ENCODE measurements around the gene ABCA13.

ABCA13 gene, protein sequence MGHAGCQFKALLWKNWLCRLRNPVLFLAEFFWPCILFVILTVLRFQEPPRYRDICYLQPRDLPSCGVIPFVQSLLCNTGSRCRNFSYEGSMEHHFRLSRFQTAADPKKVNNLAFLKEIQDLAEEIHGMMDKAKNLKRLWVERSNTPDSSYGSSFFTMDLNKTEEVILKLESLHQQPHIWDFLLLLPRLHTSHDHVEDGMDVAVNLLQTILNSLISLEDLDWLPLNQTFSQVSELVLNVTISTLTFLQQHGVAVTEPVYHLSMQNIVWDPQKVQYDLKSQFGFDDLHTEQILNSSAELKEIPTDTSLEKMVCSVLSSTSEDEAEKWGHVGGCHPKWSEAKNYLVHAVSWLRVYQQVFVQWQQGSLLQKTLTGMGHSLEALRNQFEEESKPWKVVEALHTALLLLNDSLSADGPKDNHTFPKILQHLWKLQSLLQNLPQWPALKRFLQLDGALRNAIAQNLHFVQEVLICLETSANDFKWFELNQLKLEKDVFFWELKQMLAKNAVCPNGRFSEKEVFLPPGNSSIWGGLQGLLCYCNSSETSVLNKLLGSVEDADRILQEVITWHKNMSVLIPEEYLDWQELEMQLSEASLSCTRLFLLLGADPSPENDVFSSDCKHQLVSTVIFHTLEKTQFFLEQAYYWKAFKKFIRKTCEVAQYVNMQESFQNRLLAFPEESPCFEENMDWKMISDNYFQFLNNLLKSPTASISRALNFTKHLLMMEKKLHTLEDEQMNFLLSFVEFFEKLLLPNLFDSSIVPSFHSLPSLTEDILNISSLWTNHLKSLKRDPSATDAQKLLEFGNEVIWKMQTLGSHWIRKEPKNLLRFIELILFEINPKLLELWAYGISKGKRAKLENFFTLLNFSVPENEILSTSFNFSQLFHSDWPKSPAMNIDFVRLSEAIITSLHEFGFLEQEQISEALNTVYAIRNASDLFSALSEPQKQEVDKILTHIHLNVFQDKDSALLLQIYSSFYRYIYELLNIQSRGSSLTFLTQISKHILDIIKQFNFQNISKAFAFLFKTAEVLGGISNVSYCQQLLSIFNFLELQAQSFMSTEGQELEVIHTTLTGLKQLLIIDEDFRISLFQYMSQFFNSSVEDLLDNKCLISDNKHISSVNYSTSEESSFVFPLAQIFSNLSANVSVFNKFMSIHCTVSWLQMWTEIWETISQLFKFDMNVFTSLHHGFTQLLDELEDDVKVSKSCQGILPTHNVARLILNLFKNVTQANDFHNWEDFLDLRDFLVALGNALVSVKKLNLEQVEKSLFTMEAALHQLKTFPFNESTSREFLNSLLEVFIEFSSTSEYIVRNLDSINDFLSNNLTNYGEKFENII (N-terminal part only)

DNA sequence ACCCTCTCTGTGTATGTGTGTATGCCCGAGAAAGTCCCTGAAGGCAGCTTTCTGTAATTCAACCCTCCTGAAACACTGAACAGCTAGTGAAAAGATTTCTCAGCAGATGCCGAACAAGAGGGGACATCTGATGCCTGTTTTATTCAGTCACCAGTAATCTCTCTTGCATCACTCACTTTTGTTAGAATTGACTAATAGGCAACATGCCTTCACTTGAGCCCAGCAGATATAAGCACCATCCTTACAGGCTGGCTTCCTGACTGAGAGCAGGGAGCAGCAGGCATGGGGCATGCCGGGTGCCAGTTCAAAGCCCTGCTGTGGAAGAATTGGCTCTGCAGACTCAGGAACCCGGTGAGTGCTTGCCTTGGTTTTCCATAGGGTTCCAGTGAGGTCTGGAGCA, at the start of gene ABCA13:
Gene ABCA13 (plus strand): TSS at position 257 of the 400 bp plus-strand sequence. CDS start 26 bp downstream, at position 283.
- H3K36me3 ChIP-seq (replicated peaks) = no peaks in the 10 kb centered on the region
- in situ Hi-C loops (cut with HindIII; ENCODE audit: low pct_ligation_motif_present, low sequenced_read_pairs) = no loop called here
- no peak for DNase-seq
- no peak within 1 kb of the TSS for H3K4me3 ChIP-seq (ENCODE audit: low read depth, low read length)
- H3K27ac ChIP-seq = no peak within 1 kb of the TSS
- no peaks in the 10 kb centered on the region for H3K27me3 ChIP-seq (replicated peaks)
- TF ChIP-seq, protein P1, sequence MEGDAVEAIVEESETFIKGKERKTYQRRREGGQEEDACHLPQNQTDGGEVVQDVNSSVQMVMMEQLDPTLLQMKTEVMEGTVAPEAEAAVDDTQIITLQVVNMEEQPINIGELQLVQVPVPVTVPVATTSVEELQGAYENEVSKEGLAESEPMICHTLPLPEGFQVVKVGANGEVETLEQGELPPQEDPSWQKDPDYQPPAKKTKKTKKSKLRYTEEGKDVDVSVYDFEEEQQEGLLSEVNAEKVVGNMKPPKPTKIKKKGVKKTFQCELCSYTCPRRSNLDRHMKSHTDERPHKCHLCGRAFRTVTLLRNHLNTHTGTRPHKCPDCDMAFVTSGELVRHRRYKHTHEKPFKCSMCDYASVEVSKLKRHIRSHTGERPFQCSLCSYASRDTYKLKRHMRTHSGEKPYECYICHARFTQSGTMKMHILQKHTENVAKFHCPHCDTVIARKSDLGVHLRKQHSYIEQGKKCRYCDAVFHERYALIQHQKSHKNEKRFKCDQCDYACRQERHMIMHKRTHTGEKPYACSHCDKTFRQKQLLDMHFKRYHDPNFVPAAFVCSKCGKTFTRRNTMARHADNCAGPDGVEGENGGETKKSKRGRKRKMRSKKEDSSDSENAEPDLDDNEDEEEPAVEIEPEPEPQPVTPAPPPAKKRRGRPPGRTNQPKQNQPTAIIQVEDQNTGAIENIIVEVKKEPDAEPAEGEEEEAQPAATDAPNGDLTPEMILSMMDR (IDR thresholded peaks at IDR 0.05; ENCODE audit: low read depth, low read length, missing control alignments) = no peak

DNA sequence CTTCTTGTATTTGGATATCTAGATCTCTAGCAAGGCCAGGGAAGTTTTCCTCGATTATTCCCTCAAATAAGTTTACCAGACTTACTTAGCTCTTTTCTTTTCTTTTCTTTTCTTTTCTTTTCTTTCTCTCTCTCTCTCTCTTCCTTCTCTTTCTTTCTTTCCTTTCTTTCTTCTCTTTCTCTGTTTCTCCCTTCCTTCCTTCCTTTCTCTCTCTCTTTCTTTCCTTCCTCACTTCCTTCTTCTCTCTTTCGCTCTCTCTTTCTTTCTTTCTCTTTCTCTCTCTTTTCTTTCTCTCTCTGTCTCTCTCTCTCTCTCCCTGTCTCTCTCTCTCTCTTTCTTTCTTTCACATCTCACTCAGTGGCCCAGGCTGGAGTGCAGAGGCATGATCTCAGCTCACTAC, 45.2 kb upstream of the ABCA13 start:
- H3K27me3 ChIP-seq (replicated peaks) = no peaks in the 10 kb centered on the region
- no peak for DNase-seq
- TF ChIP-seq, protein P1 (IDR thresholded peaks at IDR 0.05; ENCODE audit: low read depth, low read length, missing control alignments) = no peak
- no peak overlapping the region for H3K4me3 ChIP-seq (ENCODE audit: low read depth, low read length)
- no peaks in the 10 kb centered on the region for H3K36me3 ChIP-seq (replicated peaks)
- in situ Hi-C loops (cut with HindIII; ENCODE audit: low pct_ligation_motif_present, low sequenced_read_pairs) = no loop called here
- H3K27ac ChIP-seq = no peak overlapping the region

DNA sequence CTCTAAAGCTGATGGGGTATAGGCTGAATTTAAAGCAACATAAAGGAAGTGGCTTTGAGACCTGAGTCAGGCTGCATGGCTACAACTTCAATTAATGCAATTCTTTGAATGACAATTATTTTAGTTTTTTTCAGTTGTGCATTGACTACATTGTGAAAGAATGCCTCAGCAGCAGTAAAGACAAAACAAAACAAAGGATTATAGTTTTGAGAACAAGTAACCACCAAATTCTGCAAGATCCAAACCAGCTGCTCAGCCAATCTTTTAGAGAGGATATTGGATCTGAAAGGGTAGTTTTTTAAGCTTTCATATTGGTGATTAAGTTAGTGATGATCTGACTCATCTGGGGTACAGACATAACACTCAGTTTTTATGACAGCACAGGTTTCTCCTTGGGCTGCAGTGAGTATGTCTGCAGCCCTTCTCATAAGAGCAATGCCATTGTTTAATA, 40.6 kb upstream of the ABCA13 start:
- no peak for DNase-seq
- in situ Hi-C loops (cut with HindIII; ENCODE audit: low pct_ligation_motif_present, low sequenced_read_pairs) = no loop called here
- no peaks in the 10 kb centered on the region for H3K27me3 ChIP-seq (replicated peaks)
- TF ChIP-seq, protein P1 (IDR thresholded peaks at IDR 0.05; ENCODE audit: low read depth, low read length, missing control alignments) = no peak
- H3K27ac ChIP-seq = no peak overlapping the region
- no peaks in the 10 kb centered on the region for H3K36me3 ChIP-seq (replicated peaks)
- H3K4me3 ChIP-seq (ENCODE audit: low read depth, low read length) = no peak overlapping the region

DNA sequence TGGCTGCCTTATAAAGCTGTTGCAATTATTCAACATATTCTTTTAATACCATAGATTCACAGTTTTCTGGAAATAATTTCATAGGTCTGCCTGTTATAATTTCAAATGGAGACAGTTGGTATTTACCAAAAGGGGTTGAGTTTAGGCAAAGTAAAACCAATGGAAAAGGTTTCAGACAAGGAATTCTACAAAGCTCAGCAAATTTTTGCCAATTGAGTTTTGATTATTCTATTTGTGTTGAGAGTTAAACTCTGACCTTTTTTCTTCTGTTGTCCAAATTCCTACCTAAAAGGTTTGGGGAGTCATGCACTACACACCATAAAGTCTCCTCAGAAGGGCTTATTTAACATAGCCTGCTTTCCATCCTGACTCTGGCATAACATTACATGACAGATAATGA, 38.5 kb upstream of the ABCA13 start:
- H3K27me3 ChIP-seq (replicated peaks) = no peaks in the 10 kb centered on the region
- no peak for DNase-seq
- in situ Hi-C loops (cut with HindIII; ENCODE audit: low pct_ligation_motif_present, low sequenced_read_pairs) = no loop called here
- no peaks in the 10 kb centered on the region for H3K36me3 ChIP-seq (replicated peaks)
- H3K4me3 ChIP-seq (ENCODE audit: low read depth, low read length) = no peak overlapping the region
- no peak overlapping the region for H3K27ac ChIP-seq
- TF ChIP-seq, protein P1 (IDR thresholded peaks at IDR 0.05; ENCODE audit: low read depth, low read length, missing control alignments) = no peak

DNA sequence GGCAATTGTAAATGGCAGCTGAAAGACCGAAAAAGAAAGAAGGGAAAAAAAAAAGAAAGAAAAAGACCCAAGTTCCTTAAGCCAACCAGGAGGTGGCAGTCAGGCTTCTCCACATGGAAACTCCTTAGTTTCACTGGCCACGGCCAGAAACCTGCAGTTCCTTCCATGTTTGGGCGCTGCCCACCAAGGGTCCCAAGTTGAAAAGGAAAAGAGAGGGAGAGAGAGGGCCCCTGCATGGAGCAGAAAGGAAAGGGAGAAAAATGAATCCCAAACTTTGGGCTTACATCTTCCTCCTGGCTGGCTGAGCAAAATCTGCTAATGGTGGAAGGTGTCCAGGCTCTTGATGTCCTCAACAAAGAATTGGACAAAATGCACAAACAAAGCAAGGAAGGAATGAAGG, 31.8 kb upstream of the ABCA13 start:
- DNase-seq = no peak
- in situ Hi-C loops (cut with HindIII; ENCODE audit: low pct_ligation_motif_present, low sequenced_read_pairs) = no loop called here
- no peaks in the 10 kb centered on the region for H3K36me3 ChIP-seq (replicated peaks)
- no peak overlapping the region for H3K4me3 ChIP-seq (ENCODE audit: low read depth, low read length)
- no peak overlapping the region for H3K27ac ChIP-seq
- TF ChIP-seq, protein P1 (IDR thresholded peaks at IDR 0.05; ENCODE audit: low read depth, low read length, missing control alignments) = peak; percentile 61
- H3K27me3 ChIP-seq (replicated peaks) = no peaks in the 10 kb centered on the region
